ENCODE data around the gene HGD.

Gene HGD

DNA sequence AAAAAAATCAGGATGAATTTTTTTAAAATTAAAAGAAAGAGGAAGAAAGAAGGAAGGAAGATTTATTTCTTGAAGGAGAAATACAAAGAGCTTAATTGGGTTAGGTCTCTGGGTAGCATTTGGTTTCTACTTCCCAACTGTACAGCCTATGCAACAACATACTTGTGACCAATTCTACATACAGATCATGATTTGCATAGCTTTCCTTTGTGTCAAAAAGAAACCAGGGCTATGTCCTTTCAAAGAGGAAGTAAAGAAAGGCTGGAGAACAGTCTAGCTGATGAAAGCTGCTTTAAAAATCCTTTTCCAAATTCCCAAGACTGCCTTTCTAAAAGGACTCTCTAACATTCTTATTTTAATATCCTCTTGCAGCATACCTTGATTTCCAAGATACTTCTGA lies 6.1 kb upstream of the HGD start:
- POLR2A ChIA-PET (ENCODE audit: low non-redundant PET), result no interaction called here
- TF ChIP-seq, protein P1, sequence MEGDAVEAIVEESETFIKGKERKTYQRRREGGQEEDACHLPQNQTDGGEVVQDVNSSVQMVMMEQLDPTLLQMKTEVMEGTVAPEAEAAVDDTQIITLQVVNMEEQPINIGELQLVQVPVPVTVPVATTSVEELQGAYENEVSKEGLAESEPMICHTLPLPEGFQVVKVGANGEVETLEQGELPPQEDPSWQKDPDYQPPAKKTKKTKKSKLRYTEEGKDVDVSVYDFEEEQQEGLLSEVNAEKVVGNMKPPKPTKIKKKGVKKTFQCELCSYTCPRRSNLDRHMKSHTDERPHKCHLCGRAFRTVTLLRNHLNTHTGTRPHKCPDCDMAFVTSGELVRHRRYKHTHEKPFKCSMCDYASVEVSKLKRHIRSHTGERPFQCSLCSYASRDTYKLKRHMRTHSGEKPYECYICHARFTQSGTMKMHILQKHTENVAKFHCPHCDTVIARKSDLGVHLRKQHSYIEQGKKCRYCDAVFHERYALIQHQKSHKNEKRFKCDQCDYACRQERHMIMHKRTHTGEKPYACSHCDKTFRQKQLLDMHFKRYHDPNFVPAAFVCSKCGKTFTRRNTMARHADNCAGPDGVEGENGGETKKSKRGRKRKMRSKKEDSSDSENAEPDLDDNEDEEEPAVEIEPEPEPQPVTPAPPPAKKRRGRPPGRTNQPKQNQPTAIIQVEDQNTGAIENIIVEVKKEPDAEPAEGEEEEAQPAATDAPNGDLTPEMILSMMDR (conservative IDR thresholded peaks at IDR 0.05; ENCODE audit: low read depth), result no peak
- DNase-seq (ENCODE audit: low spot score), result no peak
- H3K27ac ChIP-seq, result no peak overlapping the region
- CTCF ChIA-PET, result no interaction called here

DNA sequence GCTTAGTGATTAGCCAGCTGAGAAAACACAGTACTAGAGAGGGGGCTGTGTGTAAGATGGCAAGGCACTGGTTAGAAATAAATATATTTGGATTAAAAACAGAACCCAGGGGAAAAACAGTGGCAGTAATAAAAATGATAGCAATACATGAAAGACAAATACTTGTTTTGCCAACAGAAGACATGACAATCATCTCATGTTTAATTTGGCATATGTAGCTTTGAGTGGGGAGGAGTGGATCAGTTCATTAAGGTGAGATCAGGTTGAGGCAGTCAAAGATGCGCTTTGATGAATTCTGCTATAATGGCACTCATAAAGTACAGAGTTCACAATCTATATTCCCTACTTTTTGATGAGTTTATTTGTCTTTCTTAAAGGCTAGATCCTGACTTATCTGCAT lies 3.4 kb upstream of the HGD start:
- POLR2A ChIA-PET (ENCODE audit: low non-redundant PET), result no interaction called here
- CTCF ChIA-PET, result no interaction called here

DNA sequence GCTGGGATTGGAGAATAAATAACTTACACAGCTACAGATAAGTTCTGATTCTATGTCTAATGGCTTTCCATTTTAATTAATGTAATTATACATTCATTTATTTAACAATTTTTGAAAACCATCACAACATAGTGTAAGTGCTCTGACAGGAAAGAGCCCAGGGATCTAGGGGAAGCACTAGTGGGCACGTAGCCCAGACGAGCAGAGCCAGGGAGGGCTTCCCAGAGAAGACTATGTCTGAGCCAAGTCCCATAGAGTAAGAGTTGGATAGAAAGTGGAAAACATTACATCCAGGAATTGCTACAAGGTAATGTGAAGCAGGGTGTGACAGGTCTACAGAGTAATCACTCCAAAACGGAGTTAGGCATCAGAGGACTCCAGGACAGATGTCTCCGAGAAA lies 2.9 kb upstream of the HGD start:
- DNase-seq (ENCODE audit: low spot score), result no peak
- TF ChIP-seq, protein P1 (conservative IDR thresholded peaks at IDR 0.05; ENCODE audit: low read depth), result no peak
- H3K27ac ChIP-seq, result no peak overlapping the region
- CTCF ChIA-PET, result no interaction called here
- POLR2A ChIA-PET (ENCODE audit: low non-redundant PET), result no interaction called here

More for the DNA sequence above, 3.4 kb upstream of the HGD start:
- no peak for DNase-seq (ENCODE audit: low spot score)
- TF ChIP-seq, protein P1 (conservative IDR thresholded peaks at IDR 0.05; ENCODE audit: low read depth), result no peak
- H3K27ac ChIP-seq, result no peak overlapping the region

DNA sequence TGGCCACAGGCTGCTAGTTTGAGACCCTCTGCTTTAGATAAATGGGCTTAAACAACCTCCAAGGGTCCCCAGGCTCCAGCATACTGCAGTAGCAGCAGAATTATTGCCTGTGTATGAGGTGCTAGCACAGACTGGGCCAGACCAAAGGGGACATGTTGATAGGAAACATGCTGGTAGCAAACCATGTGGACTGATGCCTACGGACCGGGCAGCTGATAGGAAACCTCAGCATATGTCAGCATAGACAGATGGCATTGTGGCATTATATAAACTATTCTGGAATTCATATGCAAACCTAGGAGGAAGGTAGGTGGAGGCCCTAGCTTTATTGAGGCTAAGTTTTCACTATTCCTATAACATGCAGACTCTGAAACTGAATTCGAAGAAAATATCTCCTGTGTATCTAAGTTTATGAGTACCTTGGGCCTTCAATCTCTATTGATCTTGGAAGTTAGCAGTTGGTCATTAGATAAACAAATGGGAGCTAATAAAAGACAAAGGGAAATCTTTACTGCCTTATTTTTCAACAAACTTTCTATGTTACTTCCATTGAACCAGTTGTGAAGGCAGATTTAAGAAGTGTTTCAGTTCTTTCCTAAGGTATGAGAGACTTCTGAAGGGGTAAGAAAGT lies 1.7 kb upstream of the HGD start:
- TF ChIP-seq, protein P1 (conservative IDR thresholded peaks at IDR 0.05; ENCODE audit: low read depth), result no peak

DNA sequence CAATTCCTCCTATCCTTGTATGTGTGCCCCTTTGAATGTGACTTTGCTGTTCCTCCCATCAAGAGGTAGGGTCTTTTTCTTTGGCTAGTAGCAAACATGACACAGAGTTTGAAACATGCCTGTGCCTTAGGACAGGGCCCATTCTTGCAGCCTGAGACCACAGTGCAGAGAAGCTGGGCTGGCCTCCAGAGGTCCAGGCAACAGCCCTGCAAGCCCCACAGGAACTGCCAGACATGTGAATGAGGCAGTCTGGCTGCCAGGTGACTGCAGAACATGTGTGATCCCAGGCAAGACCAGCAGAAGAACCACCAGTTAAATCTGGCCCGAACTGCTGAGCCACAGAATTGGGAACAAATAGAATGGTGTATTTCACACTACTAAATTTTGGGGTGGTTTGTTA lies 1.2 kb upstream of the HGD start:
- TF ChIP-seq, protein P1 (conservative IDR thresholded peaks at IDR 0.05; ENCODE audit: low read depth), result no peak
- ChIA-PET CTCF (no interaction called here), POLR2A (ENCODE audit: low non-redundant PET) (no interaction called here)
- H3K27ac ChIP-seq, result no peak overlapping the region
- no peak for DNase-seq (ENCODE audit: low spot score)

More for the DNA sequence above, 1.7 kb upstream of the HGD start:
- no peak overlapping the region for H3K27ac ChIP-seq
- CTCF ChIA-PET, result no interaction called here
- POLR2A ChIA-PET (ENCODE audit: low non-redundant PET), result no interaction called here
- no peak for DNase-seq (ENCODE audit: low spot score)

DNA sequence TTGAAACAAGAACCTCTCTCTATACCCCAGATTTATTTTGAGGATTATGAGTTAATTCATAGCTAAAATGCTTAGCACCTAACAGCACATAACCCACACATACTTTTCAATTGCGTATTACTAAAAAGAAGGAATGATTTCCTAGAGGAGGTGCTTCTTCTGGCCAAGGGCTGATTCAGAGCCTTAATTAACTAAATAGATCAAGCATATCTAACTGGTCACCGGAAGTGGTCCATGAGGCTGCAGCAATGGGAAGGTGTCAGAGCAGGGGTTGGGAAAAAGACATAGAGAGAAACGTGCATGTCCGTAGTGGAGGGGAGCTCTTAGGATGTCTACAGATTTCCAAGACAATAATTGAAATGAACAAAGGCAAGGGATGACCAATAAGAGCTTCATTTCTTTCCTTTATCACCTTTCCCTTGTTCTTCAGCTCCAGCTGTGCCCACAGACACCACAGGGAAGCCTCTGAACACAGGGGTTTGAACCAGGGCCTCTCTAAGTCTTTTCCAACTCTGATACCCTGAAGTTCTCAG lies 467 bp downstream of the HGD start:
- DNase-seq (ENCODE audit: low spot score), result no peak
- TF ChIP-seq, protein P1 (conservative IDR thresholded peaks at IDR 0.05; ENCODE audit: low read depth), result no peak
- ChIA-PET CTCF (interaction anchor here (0.6 kb wide), 1 partner anchor 120 kb away, joined by 3 read pairs; no protein-coding TSS in a partner anchor), POLR2A (ENCODE audit: low non-redundant PET) (no interaction called here)
- no peak overlapping the region for H3K27ac ChIP-seq

Data from RWPE1 (cell line).